HG03280 (cell line): ENCODE results near the gene ACAD9.
"Not testable (repeated sequence)": the region's sequence is repeated elsewhere in the genome, so short reads cannot be mapped to it uniquely, and the experiment has no call there.

Experiments used
- ATAC-seq: cut with Tn5 transposase; IDR thresholded peaks from one replicate; pipeline ENCODE4 v1.9.1; 2021; ENCODE audit warnings: mild to moderate bottlenecking, moderate library complexity; ENCODE audit not compliant: unreplicated experiment

ACAD9 gene

DNA sequence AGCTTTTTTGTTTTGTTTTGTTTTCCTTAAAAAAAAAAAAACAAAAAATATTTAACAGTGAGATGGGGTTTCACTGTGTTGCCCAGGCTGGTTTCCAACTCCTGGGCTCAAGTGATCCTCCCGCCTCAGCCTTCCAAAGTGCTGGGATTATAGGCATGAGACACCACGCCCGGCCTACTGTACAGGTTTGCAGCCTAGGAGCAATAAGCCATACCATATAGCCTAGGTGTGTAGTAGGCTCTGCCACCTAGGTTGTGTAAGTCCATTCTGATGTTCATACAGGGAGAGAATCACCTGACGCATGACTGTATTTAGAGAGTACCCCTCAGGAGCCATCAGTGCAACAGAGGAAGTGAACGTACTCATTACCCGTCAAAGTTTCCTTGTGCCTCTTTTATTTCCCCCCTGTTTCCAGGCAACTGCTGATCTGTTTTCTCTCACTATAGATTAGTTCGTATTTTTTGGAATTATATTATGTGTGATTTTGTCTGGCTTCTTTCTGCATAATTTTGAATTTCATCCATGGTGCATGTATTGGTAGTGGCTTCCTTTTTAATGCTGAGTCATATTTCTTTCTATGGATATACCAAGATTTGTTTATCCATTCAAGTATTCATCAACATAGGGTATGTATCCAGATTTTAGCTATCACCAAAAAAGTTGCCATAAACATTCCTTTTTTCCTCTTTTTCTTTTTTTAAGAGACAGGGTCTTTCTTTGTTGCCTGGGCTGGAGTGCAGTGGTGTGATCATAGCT is 9.9 kb downstream of the ACAD9 start:
- no peak for ATAC-seq

GRCh38 chr3:128895843-128896697 is 16.6 kb downstream of the ACAD9 start:
- ATAC-seq = no peak

- ATAC-seq = no peak
Measured at GRCh38 chr3:128902426-128902825, 23.0 kb downstream of the ACAD9 start.

DNA sequence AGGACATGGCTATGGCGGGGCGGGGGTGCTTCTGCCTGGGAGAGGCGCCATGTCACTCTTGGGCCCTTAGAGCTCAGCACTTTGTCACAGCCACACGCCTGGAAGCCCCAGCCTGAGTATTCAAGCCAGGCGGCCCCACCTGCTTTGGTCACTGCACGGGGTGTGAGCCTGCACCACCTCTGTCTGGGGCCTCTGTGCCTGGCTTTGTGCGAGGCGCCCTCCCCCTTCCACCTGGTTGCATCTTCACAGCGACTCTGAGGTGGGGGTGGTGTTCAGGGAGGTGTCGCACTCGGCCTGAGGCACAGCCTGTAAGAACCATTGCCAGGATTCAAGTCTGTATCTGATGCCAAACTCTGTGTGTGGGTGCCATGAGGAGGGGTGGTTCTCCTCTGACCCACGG is 24.1 kb downstream of the ACAD9 start:
- ATAC-seq = no peak

GRCh38 chr3:128906031-128906803 is 26.8 kb downstream of the ACAD9 start:
- no peak for ATAC-seq

DNA sequence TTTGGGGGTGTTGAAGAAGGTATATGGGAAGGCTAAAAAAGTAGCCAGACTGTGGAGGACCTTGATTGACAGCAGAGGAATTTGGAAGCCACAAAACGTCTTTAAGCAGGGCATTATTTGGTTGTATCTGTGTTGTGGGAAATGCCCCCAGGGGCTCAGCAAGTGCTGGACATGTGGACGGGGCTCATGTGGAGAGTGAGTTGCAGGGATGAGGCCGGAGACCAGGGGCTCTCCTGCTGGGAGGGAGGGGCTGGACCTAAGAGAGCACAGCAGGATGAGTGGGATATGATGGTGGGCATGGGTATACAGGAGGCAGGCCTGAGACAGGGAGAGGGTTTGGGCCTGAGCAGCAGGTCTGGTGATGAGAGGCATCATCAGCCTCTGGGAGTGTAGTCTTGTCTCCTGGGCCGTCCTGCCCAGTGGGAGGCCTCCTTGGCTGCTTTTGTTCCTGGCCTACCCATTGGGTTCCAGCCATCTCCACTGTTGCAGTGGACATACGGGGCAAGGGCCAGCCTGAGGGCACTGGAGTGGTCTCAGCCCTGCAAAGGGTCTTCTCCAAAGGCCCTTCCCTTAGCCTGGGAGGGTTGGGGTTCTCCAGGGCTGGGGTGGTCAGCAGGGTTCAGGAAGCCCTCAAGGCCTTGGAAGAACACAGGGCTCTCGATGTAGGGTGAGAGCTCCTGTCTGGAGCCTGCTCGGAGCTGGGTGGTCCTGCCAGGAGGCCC is 27.5 kb downstream of the ACAD9 start:
- no peak for ATAC-seq

GRCh38 chr3:128907706-128908445 is 28.5 kb downstream of the ACAD9 start:
- ATAC-seq = no peak

- no peak for ATAC-seq
Measured at GRCh38 chr3:128908951-128909350, 29.5 kb downstream of the ACAD9 start.

- no peak for ATAC-seq
Measured at GRCh38 chr3:128910006-128910405, 30.6 kb downstream of the ACAD9 start.

DNA sequence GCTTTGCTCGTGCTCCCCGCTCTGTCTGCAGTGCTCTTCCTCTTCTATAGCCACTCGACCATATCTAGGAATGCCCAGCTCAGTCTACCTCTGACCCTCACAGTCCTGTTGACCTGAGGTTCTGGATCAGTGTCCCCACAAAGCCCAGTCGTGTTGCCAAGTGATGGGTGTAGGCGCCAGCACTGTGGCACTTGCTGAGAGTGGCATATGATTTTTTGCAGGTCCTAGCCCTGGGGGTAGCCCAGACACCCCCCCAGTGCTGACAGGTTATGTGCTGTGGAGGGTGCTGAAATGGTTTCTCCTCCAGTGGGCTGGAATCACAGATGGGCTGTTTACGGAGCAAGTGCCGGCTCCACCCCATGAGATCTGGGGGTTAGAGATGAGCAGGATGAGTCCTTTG is 32.5 kb downstream of the ACAD9 start:
- ATAC-seq = no peak

DNA sequence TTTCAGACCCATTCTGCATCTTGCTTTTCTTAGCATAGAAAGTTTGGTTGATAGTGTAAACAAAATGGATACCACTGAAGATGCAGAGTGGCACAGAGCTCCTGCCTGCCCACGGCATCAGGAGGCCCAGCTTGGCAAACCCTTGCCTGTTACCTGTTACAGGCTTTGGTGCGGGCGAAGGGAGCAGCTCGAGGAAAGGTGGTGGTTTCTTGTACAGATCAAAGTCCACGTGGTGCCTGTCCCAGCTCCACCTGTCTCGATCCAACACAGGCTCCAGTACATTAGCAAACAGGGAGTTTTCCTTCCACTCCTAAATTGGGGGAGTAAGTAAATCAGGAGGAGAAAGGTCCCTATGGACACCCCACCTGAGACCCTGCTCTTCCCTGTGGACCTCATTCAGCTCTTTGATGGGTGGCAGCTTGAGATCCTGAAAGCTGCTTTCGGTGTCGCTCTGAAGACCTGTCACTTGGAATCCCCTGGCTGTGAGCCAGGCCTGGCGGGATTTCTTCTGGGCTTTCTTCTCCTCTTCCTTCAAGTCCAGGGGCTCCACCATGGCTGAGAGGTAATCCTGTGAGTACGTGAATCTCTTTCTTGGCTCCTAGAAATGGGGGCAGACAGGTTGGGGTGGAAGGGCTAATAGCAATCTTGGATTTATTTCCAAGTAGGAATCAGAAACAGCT is 35.7 kb downstream of the ACAD9 start:
- no peak for ATAC-seq

DNA sequence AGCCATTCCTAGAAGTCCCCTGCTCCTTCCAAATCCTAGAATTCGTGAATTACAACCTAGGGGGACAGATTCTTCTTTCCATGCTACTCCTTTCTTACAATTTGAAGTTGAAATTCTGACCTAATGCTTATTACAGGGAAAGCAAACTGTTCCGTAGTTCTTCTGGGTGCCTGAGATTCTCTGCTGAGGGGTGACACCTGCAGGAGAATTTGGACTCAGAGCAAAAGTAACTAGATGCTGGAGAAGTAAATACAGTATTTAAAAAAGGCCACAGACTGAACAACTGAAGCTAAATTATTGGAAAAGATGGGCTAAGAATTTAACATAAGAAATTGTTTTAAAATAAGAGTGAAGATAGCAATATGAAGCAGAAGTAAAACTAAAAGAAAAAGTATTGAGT is 37.9 kb downstream of the ACAD9 start:
- no peak for ATAC-seq

GRCh38 chr3:128919988-128920387 is 40.6 kb downstream of the ACAD9 start:
- no peak for ATAC-seq

DNA sequence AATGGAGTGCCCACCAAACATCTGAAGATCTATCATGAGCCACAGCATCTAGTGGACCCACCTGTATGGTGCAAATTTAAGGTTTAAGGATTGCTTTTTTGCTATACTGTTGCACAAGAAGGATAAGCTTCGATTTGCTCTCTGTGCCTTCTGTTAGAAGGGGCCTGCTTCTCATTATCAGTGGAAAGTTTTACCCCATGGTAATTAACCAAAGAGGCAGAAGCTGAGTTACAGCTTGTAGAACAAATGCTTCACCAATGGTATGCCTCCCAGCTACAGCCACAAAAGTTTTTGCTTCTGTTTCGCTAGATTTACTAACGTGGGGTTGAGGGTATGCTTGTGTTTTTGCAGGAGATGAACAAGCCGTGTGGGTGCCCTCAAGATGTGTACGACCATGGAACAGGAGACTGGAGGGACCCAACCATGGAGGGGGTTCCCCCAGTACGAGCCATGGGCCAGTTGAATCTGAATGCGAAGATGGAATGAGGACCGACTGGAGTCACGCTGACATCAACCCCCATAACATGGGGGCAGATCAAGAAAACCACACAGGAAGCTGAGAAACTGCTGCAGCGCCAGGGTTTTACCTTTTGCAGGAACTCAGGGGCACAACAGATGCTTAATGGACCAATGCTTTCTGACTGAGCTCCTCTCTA is 43.5 kb downstream of the ACAD9 start:
- no peak for ATAC-seq

- ATAC-seq = no peak
Measured at GRCh38 chr3:128923576-128923975, 44.2 kb downstream of the ACAD9 start.

- not testable (repeated sequence) for ATAC-seq
Measured at GRCh38 chr3:128923986-128924385, 44.6 kb downstream of the ACAD9 start.

GRCh38 chr3:128929364-128929763 is 49.9 kb downstream of the ACAD9 start:
- no peak for ATAC-seq

DNA sequence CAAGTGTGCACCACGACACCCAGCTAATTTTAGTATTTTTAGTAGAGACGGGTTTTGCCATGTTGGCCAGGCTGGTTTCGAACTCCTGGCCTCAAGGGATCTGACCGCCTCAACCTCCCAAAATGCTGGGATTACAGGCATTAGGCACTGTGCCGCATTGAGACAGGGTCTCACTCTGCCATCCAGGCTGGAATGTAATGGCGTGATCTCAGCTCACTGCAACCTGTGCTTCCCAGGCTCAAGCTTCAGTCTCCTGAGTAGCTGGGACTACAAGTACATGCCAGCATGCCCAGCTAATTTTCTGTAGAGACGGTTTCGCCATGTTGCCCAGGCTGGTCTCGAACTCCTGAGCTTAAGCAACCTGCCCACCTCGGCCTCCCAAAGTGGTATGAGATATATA is 51.6 kb downstream of the ACAD9 start:
- no peak for ATAC-seq
